Measurements from ENCODE around the gene COA1.
"Not testable (repeated sequence)": the region's sequence is repeated elsewhere in the genome, so short reads cannot be mapped to it uniquely, and the experiment has no call there.

COA1 gene

DNA sequence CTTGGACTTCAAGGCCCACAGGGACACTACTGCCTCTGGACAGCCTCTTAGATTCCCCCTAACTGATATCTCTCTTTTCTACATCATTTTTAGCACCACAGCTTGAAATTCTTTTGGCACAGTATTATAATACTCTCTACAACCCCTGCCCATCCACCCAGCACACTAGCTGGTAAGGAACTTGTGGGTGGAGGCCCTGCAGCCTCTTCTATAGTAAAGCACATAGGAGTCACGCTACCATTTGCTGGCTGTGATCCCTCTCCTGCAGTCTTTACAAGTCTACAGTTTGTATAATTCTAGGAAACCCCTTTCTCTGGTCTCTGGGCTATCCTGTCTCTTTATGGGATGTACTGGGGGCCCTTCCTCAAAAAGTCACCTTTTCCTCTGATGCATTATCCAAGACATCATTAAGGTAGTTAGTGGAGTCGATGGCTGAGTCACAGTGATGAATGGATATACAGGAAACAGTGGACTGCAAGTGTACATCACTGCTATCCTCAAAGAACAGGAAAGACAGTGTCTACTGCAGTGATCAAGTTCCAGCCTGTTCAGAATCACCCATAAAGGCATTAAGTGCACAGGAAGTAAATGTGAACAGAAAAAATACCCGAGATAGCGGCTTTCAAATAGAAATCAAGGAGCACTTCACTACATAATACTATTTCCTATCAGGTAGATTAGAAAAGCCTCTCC, 92.1 kb downstream of the COA1 start:
- no peak for DNase-seq (ENCODE audit: extremely low read depth in 1 of 2, low read depth in 1 of 2)

DNA sequence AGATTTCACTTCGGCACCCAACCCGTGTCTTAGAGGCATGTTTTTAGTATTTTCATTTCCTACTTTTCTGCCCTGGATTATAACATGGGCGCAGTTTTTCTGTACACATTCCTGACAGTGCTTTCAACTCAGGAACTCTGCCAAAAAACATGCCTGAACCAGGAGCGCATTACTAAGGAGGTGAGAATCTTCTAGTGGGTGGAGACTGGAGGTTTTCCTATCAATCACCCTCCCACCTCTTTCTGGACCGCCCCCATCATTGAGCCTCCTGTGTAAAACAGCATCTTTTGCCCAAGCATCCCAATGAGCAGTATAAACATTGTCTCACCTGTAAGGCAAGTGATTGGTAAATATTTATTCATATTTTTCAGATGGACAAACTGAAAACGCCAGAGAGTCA, 93.2 kb downstream of the COA1 start:
- no peak for DNase-seq (ENCODE audit: extremely low read depth in 1 of 2, low read depth in 1 of 2)

DNA sequence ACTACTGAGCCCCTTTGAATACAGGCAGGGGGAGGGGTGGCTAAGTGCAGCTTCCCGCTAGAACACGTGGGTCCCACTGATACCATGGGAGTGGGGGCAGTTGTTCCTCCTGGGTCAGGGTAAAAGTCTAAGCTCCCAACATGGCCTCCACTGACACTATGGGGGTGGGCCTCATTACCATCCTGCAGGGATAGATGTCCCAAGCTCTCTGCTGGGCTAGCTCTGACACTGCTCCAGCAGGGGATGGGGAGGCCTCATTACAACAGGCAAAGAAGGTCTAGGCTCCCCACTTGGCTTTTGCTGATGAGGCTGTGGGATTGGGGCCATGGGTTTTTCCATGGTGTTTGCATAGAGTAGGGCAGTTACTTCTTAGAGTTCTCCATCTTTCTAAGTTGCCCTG, 94.9 kb downstream of the COA1 start:
- DNase-seq (ENCODE audit: extremely low read depth in 1 of 2, low read depth in 1 of 2) = no peak

DNA sequence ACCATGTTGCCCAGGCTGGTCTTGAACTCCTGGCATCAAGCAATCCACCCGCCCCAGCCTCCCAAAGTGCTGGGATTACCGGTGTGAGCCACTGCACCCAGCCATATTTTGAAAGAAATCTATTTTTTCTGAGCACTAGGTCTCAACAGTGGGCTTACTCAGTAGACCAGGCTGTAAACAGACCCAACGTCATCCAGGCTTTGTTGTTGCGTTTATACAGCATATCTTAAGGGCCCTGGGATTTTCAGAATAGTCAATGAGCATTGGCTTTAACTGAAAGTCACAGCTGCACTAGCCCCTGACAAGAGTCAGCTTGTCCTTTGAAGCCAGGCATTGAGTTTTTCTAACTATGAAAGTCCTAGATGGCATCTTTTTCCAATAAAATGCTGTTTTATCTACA, 96.6 kb downstream of the COA1 start:
- no peak for DNase-seq (ENCODE audit: extremely low read depth in 1 of 2, low read depth in 1 of 2)

DNA sequence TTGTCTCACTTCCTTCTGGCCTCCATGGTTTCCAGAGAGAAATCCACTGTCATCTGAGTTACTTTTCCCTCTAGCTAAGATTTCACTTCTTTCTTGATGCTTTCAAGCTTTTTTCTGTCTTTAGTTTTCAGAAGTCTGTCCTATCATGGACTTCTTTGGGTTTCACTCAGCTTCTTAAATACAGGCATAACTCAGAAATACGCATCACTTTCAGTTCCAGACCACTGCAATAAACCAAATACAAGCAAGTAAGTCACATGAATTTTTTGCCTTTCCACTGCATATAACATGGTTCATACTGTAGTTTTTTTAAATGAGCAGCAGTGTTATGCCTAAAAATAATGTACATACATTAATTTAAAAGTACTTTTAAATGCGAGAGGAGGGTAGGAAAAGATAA, 97.8 kb downstream of the COA1 start:
- DNase-seq (ENCODE audit: extremely low read depth in 1 of 2, low read depth in 1 of 2) = no peak

DNA sequence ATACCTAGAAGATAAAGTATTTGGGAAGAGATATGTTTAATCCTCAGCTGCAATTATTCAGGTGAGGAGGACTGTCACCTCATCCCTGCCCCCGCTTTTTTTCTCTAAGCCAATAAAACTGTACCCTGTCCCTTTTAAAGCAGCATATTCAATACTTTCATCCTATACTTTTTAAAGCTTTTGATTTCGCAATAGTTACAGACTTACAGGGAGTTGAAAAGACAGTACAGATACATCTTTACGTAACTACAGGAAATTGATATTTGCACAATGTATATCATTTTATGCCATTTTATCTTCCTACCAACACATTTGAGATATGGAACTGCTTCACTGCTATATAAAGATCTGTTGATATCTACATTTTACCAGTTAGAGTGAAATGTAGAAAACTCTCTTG, 98.8 kb downstream of the COA1 start:
- no peak for DNase-seq (ENCODE audit: extremely low read depth in 1 of 2, low read depth in 1 of 2)

DNA sequence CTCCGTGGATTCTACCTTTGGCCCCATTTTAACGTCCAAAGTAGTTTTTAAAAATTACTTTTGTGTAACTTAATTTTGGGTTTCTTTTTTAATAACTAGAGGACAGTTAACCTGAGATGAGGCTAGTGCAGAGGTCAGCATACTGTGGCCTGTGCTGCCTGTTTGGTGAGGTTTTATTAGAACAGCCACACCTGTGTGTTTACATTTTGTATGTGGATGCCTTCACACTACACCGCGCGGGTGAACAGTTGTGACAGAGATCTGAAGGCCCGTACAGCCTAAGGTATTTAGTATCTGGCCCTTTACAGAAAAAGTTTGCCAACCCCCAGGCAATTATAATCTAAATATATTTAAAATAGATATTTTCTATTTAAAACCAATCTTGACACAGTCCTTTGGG, 99.5 kb downstream of the COA1 start:
- no peak for DNase-seq (ENCODE audit: extremely low read depth in 1 of 2, low read depth in 1 of 2)

DNA sequence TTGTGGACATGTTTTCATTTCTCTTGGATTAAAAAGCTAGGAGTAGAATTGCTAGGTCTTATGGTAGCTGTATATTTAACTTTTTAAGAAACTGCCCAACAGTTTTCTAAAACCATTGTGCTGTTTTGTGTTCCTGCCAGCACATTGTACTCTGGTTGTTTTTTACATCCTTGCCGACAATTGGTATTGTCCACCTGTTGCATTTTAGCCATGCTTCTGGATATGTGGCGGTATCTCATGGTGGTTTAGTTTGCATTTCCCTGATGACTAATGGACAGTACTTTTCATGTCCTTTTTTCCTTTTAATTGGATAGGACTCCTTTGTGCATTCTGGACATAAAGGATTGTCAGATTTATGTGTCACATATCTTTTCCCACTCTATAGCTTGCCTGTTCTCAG, 100.9 kb downstream of the COA1 start:
- no peak for DNase-seq (ENCODE audit: extremely low read depth in 1 of 2, low read depth in 1 of 2)

DNA sequence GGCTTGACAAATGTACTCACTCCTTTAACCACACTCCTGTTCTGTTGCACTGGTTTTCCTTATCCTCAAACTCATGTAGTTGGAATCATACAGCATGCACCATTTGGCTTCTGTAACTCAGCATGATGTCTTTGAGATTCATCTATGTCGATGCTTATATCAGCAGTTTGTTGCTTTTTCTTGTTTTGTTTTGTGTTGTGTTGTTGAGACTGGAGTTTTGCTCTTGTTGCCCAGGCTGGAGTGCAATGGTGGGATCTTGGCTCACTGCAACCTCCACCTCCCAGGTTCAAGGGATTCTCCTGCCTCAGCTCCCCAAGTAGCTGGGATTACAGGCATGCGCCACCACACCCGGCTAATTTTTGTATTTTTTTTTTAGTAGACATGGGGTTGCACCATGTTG, 101.5 kb downstream of the COA1 start:
- DNase-seq (ENCODE audit: extremely low read depth in 1 of 2, low read depth in 1 of 2) = not testable (repeated sequence)

DNA sequence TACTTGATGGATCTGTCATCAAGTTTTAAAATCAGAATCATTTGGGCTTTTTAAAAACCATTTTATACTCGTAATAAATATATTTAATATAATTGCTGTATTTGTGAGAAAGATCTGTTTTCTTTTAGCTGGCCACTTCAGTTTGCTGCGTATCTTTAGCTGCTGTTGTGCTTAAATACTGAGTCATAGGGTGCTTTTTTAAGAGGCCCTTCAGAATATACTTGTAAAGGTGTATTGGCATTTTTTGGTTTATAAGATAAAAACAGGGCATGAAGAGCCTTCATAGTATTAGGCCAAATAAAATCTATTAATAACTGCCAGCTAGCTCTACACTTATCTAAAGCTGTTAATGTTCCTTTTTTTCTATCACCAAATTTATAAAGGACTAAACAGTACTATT, 102.6 kb downstream of the COA1 start:
- no peak for DNase-seq (ENCODE audit: extremely low read depth in 1 of 2, low read depth in 1 of 2)

DNA sequence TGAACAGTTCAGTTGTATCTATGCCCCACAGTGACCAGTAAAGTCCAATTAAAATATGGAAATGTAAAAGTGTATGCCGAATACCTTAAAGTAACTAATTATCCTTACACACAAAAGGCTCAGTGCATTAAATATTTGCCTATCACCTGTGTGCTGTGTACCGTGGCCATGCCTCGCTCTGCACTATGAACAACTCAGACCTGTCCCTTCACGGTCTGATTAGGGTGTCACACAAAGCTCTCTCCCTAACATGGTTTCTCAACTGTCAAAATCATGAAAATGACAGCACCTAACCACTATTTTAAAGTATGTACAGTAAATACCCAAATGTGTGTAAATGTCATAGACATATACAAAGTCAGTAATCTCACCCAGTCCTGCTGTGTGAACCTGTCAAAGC, 103.3 kb downstream of the COA1 start:
- no peak for DNase-seq (ENCODE audit: extremely low read depth in 1 of 2, low read depth in 1 of 2)

DNA sequence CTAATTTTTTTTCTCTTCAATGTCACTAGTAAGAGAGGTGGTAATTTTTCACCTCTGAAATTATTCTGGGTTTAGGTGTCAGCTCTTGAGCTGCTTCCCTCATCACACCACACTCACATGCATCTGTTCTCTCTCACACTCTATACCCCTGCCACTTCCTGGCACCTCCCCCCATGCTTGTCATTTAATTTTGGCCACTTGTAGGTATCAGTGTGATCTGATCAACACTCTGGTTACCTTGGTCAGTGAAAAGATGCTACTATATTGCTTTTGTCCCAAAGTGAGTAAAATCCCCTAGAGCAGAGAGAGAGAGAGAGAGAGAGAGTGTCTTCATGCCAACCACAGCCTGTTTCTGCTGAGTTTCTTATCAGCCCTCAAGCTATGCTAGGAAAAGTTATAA, 103.9 kb downstream of the COA1 start:
- DNase-seq (ENCODE audit: extremely low read depth in 1 of 2, low read depth in 1 of 2) = no peak

DNA sequence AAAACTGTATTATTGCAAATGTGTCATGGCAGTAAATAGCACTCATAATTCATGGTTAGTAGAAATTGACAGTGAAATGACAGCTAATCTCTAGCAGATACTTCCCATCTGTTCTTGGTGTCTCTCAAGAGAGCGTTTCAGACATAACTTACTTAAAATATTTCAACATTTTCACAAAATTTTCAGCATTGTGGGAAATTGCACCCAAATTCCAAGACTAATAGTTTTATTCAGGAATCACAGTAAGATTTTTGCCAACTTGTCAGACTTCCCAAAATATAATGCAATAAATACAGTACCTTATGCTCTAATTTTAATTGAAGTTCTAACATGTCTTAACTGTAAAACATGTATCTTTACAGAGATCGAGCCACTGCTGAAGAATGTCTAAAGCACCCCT, 105.2 kb downstream of the COA1 start:
- no peak for DNase-seq (ENCODE audit: extremely low read depth in 1 of 2, low read depth in 1 of 2)

DNA sequence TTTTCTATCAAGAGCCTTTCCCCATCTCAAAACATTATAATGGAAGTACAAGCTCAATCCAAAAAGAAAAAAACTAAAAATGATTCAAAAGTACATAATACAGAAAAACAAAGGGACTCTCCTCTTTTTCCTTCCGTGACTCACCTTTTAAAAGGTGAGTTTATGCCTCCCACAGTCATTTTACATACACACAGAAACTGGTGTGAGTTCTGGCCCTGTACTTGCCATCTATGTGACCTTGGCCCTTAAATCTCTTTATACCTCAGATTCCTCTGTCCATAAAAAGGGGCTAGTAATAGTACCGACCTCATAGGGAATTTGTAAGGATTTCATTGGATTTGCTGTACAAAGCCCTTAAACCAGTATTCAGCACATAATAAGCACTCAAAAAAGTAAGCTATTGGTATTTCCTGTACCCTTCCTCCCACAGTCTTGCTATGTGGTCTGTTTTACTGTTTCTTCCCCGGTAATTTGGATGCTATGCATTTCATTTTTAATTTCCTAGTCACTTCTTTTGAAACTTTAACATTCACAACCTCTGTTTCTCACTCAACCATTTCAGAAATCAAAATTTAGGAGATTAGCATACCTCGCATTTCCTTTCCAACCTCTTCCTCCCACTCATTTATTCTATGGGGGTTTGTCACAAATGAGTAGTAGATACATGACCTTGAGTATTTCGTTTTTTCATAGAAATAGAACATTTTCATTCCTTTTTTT, 107.4 kb downstream of the COA1 start:
- DNase-seq (ENCODE audit: extremely low read depth in 1 of 2, low read depth in 1 of 2) = no peak

DNA sequence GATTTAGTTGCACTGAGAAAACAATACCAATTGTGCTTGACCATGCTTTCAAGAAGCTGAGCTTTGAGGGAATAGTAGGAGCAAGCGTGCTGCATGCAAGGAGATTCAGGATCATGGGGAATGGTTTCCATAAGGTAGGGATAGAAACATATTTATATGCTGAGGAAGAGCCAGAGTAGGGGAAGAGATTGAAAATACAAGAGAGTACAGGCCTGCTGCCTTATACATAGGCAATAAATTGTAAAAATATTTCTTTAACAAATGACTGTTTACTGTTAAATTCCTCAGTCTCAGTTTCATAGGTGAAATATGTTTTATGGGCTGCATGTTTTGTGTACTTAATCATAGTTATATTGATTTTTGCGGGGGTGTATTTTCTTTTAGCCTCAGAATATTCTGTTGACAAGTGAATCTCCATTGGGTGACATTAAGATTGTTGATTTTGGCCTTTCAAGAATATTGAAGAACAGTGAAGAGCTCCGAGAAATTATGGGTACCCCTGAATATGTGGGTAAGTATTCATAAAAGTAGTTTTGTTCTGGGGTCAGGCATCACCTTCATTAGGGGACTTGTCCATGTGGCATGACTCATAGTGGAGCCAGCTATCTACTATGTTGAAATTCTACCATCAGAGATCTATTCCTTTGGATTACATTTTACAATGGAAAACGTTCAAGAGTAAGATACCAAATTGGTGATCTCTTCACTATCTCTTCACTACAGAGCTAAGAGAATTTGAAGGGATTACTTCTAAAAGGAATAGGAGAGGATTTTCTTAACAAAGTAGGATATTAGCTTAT, 109.9 kb downstream of the COA1 start:
- DNase-seq (ENCODE audit: extremely low read depth in 1 of 2, low read depth in 1 of 2) = no peak

DNA sequence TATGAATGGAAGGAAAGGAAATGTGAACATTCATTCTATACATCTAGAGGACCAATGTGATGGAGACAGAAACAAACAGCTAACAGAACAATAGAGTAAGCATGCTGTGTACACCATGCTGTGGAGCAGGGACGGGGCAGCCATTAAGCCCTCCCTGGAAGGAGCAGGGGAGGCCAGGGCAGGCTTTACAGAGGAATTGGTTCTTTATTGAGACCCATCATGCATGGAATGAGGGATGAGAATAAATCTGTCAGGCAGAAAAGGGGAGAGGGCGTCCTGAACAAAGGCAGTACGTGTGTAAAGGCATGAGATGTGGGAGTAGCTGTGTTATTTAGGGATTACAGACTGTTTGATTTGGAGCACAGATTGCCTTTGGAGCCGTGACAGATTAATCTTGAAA, 111.2 kb downstream of the COA1 start:
- DNase-seq (ENCODE audit: extremely low read depth in 1 of 2, low read depth in 1 of 2) = no peak

DNA sequence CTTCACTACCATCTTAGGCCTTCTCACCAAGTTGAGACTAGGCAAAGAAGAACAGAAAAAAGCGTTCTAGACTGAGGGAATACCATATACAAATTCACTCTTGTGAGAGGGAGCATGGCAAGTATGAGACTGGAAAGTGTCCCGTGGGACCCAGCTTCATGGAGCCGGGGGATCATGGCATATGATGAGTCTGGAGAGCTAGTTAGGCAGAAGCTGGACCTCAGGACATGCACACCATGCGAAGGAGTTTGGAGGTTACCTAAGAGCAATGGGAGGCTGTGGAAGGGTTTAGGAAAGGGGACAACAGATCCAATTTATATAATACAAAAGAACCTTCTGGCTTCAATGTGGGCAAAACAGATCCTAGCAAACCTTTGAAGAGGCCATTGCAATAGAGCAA, 112.3 kb downstream of the COA1 start:
- DNase-seq (ENCODE audit: extremely low read depth in 1 of 2, low read depth in 1 of 2) = no peak

DNA sequence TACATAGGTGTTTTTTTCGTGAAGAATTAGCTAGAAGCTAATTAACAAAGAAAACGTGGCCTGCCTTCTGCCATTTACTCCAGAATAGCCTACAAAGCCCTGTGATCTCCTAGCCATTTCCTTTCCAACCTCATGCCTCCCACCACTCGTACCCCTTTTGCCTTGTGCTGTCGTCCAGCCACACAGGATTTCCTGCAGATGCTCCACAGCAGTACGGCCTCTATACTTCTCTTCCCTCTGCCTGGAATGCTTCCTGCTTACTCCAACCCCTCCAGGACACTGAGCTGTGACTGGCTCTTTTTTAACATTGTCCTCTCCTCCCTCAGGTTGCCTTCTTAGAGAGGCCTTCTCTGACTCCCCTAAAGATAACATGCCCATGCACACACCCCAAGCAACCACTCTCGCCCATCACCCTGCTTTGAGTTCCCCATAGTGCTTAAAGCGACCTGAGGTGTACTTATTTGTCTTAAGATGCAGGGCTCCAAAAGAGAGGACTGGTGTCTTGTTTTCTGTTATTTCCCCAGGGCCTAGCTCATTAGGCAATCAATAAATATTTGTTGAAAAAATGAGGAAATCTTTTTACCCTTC, 113.7 kb downstream of the COA1 start:
- no peak for DNase-seq (ENCODE audit: extremely low read depth in 1 of 2, low read depth in 1 of 2)

DNA sequence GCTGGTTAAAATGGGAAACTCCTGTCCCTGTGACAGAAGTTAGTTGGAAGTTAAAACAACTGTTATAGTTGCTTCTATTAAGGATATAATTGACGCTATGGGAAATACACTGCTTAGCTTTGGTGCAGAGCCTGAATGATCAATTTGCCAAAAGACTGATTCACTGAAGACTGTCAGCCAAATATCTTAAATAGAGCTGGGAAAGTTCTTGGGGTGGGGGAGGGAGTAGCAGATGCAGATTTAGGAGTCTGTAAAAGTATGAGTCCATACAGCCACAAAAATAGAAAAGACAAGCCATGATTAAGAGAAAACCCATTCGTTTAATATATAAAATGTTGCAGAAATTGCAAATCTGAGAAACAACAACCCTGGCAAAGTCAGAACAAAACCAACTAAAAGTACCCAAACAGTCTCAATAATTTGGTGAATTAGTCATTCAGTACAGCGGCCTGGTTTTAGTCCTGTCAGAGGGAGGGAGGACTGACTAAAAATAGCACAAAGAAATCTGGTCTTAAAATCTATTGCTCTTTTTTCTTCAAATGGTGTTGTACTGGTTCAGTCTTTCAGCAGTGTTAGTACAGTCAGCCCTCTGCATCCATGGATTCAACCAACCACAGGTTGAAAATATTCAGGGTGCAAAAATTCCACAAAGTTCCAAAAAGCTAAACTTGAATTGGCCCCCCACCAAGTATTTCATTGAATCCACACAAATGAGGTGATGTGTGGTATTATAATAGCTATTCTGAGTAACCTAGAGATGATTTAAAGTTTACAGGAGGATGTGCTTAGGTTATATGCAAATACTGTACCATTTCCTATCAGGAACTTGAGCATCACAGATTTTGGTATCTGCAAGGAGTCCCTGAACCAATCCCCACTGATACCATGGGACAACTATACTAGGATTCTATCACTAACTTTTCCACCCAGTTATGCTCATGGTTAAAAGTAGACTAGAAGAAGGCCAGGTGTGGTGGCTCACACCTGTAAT, 116.4 kb downstream of the COA1 start:
- DNase-seq (ENCODE audit: extremely low read depth in 1 of 2, low read depth in 1 of 2) = no peak

DNA sequence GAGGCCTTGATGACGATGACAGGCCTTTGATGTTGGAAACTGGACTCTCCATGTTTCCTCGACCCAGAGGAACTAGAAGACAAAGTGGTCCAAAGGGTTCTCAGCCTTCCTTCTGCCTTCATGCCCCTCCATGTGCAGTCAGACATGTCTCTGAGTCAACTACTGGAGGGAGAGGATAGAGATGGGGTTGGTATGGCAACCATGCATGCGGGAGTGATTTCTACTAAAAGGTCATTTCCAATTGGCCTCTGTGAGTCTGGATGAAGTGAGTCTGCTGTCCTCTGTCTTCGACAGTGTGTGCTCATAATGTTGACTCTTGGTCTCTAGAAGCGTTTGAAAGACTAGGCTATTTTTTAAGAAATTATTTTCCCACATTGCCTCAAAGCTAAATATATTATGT, 117.2 kb downstream of the COA1 start:
- DNase-seq (ENCODE audit: extremely low read depth in 1 of 2, low read depth in 1 of 2) = no peak
